Measurements from ENCODE around the gene OR52D1.

OR52D1 gene

GRCh38 chr11:5488385-5488784 lies at the start of gene OR52D1:
Gene OR52D1 (plus strand): TSS chr11:5488685. CDS start chr11:5488707, 22 bp downstream.
- DNase-seq (ENCODE audit: low spot score), result no peak
- TF ChIP-seq CTCF (IDR thresholded peaks at IDR 0.05; ENCODE audit: extremely low read depth, missing control alignments), result no peak

DNA sequence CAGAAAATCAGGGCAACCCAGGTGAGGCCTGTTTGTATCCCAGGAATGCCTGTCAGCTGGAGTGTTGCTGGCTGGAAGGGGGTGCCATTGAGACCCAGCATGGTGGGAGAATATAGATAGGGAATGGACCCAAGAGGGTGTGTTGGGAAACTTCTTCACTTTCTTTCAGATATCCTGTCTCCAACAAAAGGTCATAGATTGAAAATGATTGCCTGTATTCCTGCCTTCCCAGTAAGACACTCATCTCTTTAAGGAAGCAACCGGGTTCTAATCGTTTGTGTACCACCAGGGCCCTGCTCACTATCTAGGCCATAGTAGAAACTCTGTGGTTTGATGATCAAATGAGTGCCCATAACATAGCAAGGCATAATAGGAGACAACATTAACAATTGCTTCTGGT lies 47.1 kb upstream of the OR52D1 start, which contains the start of gene OR51I1:
Gene OR51I1 (minus strand): TSS at position 101 of the 400 bp plus-strand sequence. CDS start 0 bp downstream, at position 101.
- no peak for DNase-seq (ENCODE audit: low spot score)
- no peak for TF ChIP-seq CTCF (IDR thresholded peaks at IDR 0.05; ENCODE audit: extremely low read depth, missing control alignments)

DNA sequence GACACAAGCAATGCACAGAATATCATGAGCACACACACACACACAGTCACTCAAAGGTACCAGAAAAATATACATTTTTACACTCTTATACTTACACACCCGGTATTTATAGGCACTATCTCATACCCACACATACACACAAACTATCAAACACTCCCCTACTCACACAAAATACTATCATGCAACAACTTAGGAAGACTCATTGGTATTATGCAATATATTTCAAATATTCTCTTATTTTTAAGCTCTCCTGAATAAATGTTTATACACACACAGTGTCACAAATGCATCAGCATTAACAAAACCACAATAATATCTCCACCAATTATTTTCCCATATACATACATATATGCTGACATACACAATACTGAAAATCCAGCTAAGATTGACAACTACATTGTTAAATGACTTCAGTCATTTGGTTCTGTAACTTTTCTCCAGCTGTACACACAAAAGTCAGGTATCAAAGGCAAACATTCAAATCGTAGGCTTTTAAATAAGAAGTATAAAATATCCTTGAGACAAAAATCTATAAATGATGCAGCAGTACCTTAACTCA lies 44.6 kb upstream of the OR52D1 start:
- DNase-seq (ENCODE audit: low spot score), result no peak
- no peak for TF ChIP-seq CTCF (IDR thresholded peaks at IDR 0.05; ENCODE audit: extremely low read depth, missing control alignments)

- no peak for DNase-seq (ENCODE audit: low spot score)
- TF ChIP-seq CTCF (IDR thresholded peaks at IDR 0.05; ENCODE audit: extremely low read depth, missing control alignments), result no peak
Observed at GRCh38 chr11:5449023-5449422, 39.5 kb upstream of the OR52D1 start, which contains the start of gene OR51I2. Gene OR51I2 (plus strand): TSS chr11:5449323. CDS start chr11:5453489, 4,166 bp downstream.

DNA sequence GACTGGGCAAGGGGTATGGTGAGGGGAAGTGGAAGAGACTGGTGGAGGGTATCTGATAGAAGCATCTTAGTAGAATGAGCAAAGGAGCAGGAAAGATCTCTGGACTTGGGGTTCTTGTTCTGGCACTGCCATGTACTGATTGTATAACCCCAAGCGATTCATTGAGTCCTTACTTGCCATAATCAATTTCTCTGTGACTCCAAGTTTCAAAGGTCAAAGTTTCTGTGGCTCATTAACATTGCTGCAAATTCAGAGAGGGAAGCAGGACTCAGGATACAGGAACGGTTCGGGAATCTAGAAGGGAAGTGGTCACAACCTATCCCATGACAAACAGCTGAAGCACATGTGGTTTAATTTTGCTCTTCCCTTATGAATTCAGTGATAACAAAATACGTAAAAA lies 39.1 kb upstream of the OR52D1 start:
- no peak for TF ChIP-seq CTCF (IDR thresholded peaks at IDR 0.05; ENCODE audit: extremely low read depth, missing control alignments)
- DNase-seq (ENCODE audit: low spot score), result no peak

- TF ChIP-seq CTCF (IDR thresholded peaks at IDR 0.05; ENCODE audit: extremely low read depth, missing control alignments), result no peak
- DNase-seq (ENCODE audit: low spot score), result no peak
Observed at GRCh38 chr11:5460983-5461621, 27.4 kb upstream of the OR52D1 start.

- DNase-seq (ENCODE audit: low spot score), result no peak
- no peak for TF ChIP-seq CTCF (IDR thresholded peaks at IDR 0.05; ENCODE audit: extremely low read depth, missing control alignments)
Observed at GRCh38 chr11:5467527-5467926, 21.0 kb upstream of the OR52D1 start.

All from GM20000 (cell line).